DND-41 (cell line): Measurements from ENCODE around the gene CEMIP2.

Experiments used
- ATAC-seq: fragments of 200-7000 bp; cut with Tn5 transposase; 3 replicates; pipeline ENCODE4 v1.9.1; 2021; ENCODE audit warnings: low read depth; ENCODE audit not compliant: insufficient read depth
- DNase-seq: peaks from one replicate; pipeline ENCODE4 v3.0.0-alpha.2; 2020
- H2AFZ ChIP-seq: 2 replicates; pipeline ENCODE4 v1.6.0; 2012; ENCODE audit warnings: low read depth, low read length
- H3K27ac ChIP-seq: 2 replicates; pipeline ENCODE4 v1.5.1; 2012; ENCODE audit warnings: low read length, inconsistent platforms
- H3K27me3 ChIP-seq: fragments of 200-600 bp; sonication (generic); 2 replicates; pipeline ENCODE4 v1.6.0; 2012; ENCODE audit warnings: low read length, mild to moderate bottlenecking, inconsistent platforms; ENCODE audit not compliant: insufficient read depth, poor library complexity
- H3K36me3 ChIP-seq: 2 replicates; pipeline ENCODE4 v1.5.1; 2012; ENCODE audit warnings: low read length, inconsistent platforms; ENCODE audit not compliant: insufficient read depth
- H3K4me1 ChIP-seq: 2 replicates; pipeline ENCODE4 v1.5.1; 2012; ENCODE audit warnings: mild to moderate bottlenecking, low read length; ENCODE audit not compliant: insufficient read depth
- H3K4me2 ChIP-seq: 2 replicates; pipeline ENCODE4 v1.6.0; 2012; ENCODE audit warnings: mild to moderate bottlenecking, moderate library complexity, low read length, inconsistent platforms; ENCODE audit not compliant: insufficient read depth
- H3K4me3 ChIP-seq, 2 experiments: fragments of 200-600 bp in 1 of 2; shearing (Covaris generic) in 1 of 2; 2 replicates each; pipeline ENCODE4 v1.5.1; 2012 to 2016; ENCODE audit warnings: inconsistent platforms in 2 of 2, low read length in 2 of 2, mild to moderate bottlenecking in 2 of 2, low read depth in 1 of 2, moderate library complexity in 1 of 2
- H3K79me2 ChIP-seq: 2 replicates; pipeline ENCODE4 v1.6.0; 2012; ENCODE audit warnings: low read length, inconsistent platforms; ENCODE audit not compliant: insufficient read depth
- H3K9ac ChIP-seq: 2 replicates; pipeline ENCODE4 v1.6.0; 2012; ENCODE audit warnings: low read depth, mild to moderate bottlenecking, inconsistent platforms, low read length, moderate library complexity
- H3K9me3 ChIP-seq: 2 replicates; pipeline ENCODE4 v1.5.1; 2012; ENCODE audit warnings: low read length, moderate library complexity, mild to moderate bottlenecking, inconsistent platforms; ENCODE audit not compliant: insufficient read depth, severe bottlenecking
- H4K20me1 ChIP-seq: 2 replicates; pipeline ENCODE4 v1.6.0; 2012; ENCODE audit warnings: low read length; ENCODE audit not compliant: insufficient read depth
- EZH2 ChIP-seq: IDR thresholded peaks from 3 replicates; pipeline ENCODE4 v1.6.1; 2012; ENCODE audit warnings: borderline replicate concordance, low read depth, mild to moderate bottlenecking, moderate library complexity, low read length, inconsistent platforms; ENCODE audit not compliant: severe bottlenecking
- TF ChIP-seq, protein P1 (sequence below): IDR thresholded peaks from 2 replicates; pipeline ENCODE4 v1.5.1; 2012; ENCODE audit warnings: borderline replicate concordance, low read length, moderate library complexity, mild to moderate bottlenecking; ENCODE audit not compliant: poor library complexity, severe bottlenecking; ENCODE audit errors: extremely low read depth

CEMIP2 gene

GRCh38 chr9:71743217-71743705 lies 25.1 kb downstream of the CEMIP2 start:
- H3K27me3 ChIP-seq = no peaks in the 10 kb centered on the region
- H3K79me2 ChIP-seq = no peaks in the 10 kb centered on the region
- H4K20me1 ChIP-seq = no peaks in the 10 kb centered on the region
- H3K4me1 ChIP-seq = no peaks in the 10 kb centered on the region
- no peak overlapping the region for H3K9ac ChIP-seq
- no peak overlapping the region for H3K27ac ChIP-seq
- DNase-seq (no peak), ATAC-seq (no peak)
- no peak for TF ChIP-seq EZH2
- TF ChIP-seq, protein P1, sequence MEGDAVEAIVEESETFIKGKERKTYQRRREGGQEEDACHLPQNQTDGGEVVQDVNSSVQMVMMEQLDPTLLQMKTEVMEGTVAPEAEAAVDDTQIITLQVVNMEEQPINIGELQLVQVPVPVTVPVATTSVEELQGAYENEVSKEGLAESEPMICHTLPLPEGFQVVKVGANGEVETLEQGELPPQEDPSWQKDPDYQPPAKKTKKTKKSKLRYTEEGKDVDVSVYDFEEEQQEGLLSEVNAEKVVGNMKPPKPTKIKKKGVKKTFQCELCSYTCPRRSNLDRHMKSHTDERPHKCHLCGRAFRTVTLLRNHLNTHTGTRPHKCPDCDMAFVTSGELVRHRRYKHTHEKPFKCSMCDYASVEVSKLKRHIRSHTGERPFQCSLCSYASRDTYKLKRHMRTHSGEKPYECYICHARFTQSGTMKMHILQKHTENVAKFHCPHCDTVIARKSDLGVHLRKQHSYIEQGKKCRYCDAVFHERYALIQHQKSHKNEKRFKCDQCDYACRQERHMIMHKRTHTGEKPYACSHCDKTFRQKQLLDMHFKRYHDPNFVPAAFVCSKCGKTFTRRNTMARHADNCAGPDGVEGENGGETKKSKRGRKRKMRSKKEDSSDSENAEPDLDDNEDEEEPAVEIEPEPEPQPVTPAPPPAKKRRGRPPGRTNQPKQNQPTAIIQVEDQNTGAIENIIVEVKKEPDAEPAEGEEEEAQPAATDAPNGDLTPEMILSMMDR = no peak
- H3K9me3 ChIP-seq = no peaks in the 10 kb centered on the region
- no peaks in the 10 kb centered on the region for H3K36me3 ChIP-seq
- no peak overlapping the region for H3K4me2 ChIP-seq
- H3K4me3 ChIP-seq = no peak overlapping the region
- H2AFZ ChIP-seq = no peak overlapping the region

GRCh38 chr9:71742703-71743102 lies 25.6 kb downstream of the CEMIP2 start:
- Histone ChIP-seq H3K4me1 (no peaks in the 10 kb centered on the region), H3K79me2 (no peaks in the 10 kb centered on the region), H3K9ac (no peak overlapping the region), H4K20me1 (no peaks in the 10 kb centered on the region), H3K27ac (no peak overlapping the region), H3K9me3 (no peaks in the 10 kb centered on the region), H3K36me3 (no peaks in the 10 kb centered on the region), H3K4me2 (no peak overlapping the region), H3K27me3 (no peaks in the 10 kb centered on the region), H3K4me3 (no peak overlapping the region), H2AFZ (no peak overlapping the region)
- no peak for TF ChIP-seq EZH2
- TF ChIP-seq, protein P1 = no peak
- no peak for ATAC-seq
- DNase-seq = no peak

GRCh38 chr9:71741926-71742648 lies 26.2 kb downstream of the CEMIP2 start:
- H3K4me2 ChIP-seq = no peak overlapping the region
- ATAC-seq = no peak

More at GRCh38 chr9:71741926-71742648, 26.2 kb downstream of the CEMIP2 start:
- no peak overlapping the region for H3K9ac ChIP-seq
- H3K27me3 ChIP-seq = no peaks in the 10 kb centered on the region
- H4K20me1 ChIP-seq = no peaks in the 10 kb centered on the region
- H3K79me2 ChIP-seq = no peaks in the 10 kb centered on the region
- no peak for TF ChIP-seq EZH2
- TF ChIP-seq, protein P1 = no peak
- H2AFZ ChIP-seq = no peak overlapping the region
- DNase-seq = no peak
- H3K4me3 ChIP-seq = no peak overlapping the region
- no peaks in the 10 kb centered on the region for H3K9me3 ChIP-seq
- H3K36me3 ChIP-seq = no peaks in the 10 kb centered on the region
- H3K4me1 ChIP-seq = no peaks in the 10 kb centered on the region
- no peak overlapping the region for H3K27ac ChIP-seq
